NCI-H2107 (cell line): ENCODE data around the gene SCGB1C1.

Experiments used
- DNase-seq: peaks from one replicate; lab custom pipeline; 2025; lab: John Stamatoyannopoulos, UW

Gene SCGB1C1

DNA sequence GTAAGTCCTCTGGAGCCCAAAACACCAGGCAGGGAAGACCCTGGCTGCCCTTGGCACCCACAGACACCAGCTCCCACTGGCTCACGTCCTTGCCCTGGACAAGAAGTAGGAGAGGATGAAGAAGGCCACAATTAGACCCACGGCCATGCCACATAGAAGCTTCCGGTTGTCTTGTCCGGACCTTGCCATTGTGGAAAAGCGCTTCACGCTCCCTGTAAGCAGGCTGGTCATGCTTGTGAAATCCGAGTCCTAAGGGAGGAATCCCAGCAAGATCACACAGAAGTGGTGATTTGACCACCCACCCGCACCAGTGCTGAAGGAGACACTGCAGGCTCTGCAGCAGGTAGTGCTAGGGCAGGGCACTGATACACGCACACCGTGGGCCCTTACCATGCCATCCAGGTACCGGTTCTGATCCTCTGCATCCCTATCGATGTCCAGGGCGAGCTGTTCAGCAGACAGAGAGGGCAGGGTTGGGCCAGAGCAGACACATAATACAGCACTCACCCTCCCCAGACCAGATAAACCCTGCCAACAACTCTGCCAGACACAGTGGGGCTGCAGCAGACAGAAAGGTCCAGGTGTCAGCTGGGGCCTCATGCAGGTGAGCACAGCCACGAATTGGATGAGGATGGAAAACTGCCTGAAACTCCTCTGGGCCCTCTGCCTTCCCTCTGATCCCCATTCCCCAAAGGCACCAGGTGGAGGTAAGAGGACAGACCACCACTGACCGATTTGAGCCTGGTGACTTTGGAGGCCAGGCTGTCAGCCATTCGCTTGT, 12.5 kb downstream of the SCGB1C1 start:
- DNase-seq, result no peak

DNA sequence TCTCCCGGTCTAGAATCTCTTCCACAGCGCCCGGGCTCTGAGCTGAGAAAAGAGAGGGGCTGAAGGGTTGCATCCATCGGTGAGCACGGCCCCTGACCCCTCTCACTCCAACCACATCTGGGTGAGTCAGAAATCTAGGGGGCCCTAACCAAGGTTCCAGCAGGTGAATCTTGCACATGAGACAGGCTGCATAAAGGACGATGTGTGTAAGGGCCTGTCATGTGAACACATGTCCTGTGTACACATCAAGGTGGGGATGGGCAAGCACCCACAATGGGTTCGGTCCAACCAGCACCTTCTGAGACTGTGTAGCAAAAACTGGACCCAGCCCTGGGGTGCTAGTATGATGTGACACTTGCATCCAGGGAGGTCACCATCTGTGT, 13.1 kb downstream of the SCGB1C1 start:
- no peak for DNase-seq

- DNase-seq, result no peak
Measured at GRCh38 chr11:206526-207207, 13.8 kb downstream of the SCGB1C1 start.

DNA sequence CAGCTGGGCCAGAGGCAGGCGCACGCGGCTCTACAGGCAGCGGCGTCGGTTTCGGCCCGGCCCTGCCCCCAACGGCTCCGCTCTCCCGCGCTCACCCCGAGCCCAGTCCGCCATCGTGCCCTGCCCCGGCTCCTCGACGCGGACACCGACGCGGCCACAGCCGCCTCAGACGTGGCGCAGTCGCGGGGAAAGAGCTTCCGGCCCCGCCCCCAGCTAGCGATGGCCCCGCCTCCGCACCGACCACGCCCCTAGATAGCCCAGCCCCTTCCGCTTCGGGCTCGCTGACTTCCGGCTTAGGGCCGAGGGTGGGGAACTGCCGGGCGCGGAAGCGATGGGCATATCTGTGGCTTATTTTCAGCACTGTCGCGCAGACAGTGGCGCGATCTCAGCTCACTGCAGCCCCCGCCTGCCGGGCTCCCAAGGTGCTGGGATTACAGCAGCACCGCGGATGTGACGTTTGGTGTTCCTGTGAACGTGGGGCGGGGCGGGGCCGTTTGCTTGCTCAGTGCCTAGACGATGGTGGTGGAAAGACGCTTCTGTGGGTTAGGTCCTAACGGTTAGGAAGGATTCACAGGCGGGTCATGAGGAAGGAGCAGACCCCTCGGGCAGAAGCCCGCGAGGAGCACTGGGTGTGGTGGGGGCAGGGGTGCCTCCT, 14.5 kb downstream of the SCGB1C1 start, which contains the start of the genes BET1L and RIC8A:
TSS of gene BET1L (minus strand) at position 192 of the 655 bp plus-strand sequence. CDS start at position 114, 78 bp downstream.
TSS of gene RIC8A (plus strand) at position 501 of the 655 bp plus-strand sequence. CDS start 1,147 bp downstream, outside the sequence.
- peak; percentile 88 for DNase-seq

GRCh38 chr11:207863-208180, 14.9 kb downstream of the SCGB1C1 start:
- no peak for DNase-seq

DNA sequence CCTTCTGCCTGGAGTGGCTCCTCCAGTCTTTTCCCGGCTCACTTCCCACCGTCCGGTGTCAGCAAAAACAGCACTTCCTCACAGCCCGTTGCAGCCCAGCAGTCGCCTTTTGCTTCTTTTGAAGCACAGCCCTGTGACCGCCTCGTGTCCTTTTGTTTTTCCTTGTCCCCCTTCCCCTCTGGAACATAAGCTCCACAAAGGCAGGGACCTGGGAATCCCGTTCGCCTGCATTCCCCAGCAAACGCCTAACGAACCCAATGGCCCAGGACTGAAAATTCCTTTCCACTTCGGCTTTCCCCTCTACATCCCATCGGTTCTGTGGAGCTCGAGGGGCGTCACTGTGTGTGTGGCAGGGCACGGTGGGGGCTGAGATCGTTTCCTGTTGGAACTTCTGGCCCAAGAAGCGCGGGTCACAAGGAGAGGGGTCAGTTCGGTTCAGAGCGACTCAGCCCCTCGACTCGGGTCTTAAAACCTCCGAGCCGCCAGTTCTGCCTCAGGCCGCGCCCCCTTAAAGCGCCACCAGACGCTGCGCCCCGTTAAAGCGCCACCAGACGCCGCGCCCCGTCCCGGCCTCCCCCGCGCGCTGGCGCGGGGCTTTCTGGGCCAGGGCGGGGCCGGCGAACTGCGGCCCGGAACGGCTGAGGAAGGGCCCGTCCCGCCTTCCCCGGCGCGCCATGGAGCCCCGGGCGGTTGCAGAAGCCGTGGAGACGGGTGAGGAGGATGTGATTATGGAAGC, 15.5 kb downstream of the SCGB1C1 start:
- peak; percentile 60 for DNase-seq

- DNase-seq, result no peak
Measured at GRCh38 chr11:208917-209260, 16.0 kb downstream of the SCGB1C1 start.

- DNase-seq, result no peak
Measured at GRCh38 chr11:209275-210121, 16.6 kb downstream of the SCGB1C1 start.

- DNase-seq, result no peak
Measured at GRCh38 chr11:210122-210802, 17.4 kb downstream of the SCGB1C1 start.

DNA sequence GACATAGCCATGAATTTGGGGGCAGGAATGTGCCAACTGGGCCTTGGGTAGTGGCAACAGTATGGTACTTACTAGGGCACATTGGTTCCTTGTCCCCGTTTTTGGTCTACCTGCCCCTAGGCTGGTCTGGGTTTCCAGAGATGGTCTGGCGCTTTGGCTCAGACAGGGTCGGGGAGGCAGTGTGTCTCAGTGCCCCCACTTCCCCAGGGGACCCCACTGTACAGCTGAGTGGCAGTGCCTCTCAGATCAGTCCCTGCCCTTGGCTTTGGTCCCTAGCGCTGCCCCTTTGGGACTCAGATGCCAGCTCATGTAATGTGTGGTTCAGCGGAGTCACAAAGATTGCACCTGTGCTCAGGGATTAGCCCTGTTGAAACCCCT, 17.9 kb downstream of the SCGB1C1 start:
- DNase-seq, result no peak

DNA sequence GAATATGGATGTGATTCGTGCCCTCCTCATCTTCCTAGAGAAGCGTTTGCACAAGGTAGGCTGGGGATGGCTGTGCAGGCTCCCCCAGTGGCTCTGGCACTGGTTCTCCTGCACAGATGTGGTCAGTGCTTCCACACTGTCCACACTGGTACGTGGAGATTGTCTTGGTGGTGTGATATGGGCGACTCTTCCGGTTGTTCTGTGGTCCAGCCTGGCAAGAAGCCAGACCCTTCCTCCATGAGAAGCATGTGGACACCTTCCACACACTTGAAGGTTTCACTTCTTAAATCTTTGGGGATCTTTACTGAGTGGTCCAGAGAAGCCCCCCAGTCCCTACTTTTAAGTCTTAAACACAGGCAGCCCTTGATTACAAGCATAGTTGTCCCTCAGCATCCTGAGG, 18.4 kb downstream of the SCGB1C1 start:
- no peak for DNase-seq

DNA sequence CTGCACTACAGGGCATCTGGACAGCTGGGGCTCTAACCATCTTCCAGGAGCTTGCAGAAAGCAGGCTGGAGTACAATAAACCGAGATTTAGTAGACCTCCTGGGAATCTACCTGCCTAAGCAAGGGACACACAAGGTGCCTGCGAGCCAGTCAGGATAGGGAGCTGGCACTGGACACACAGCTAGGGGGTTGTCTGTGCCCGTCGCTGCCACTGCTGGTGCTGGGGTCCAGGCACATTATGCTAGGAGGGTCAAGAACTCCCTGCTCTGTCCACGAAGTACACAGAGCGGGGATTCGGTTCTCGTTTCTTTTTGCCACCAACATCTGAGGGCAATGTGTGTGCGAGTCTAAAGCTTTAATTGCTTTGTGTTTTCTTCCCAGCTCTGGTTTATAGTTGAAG, 18.9 kb downstream of the SCGB1C1 start:
- DNase-seq, result no peak

DNA sequence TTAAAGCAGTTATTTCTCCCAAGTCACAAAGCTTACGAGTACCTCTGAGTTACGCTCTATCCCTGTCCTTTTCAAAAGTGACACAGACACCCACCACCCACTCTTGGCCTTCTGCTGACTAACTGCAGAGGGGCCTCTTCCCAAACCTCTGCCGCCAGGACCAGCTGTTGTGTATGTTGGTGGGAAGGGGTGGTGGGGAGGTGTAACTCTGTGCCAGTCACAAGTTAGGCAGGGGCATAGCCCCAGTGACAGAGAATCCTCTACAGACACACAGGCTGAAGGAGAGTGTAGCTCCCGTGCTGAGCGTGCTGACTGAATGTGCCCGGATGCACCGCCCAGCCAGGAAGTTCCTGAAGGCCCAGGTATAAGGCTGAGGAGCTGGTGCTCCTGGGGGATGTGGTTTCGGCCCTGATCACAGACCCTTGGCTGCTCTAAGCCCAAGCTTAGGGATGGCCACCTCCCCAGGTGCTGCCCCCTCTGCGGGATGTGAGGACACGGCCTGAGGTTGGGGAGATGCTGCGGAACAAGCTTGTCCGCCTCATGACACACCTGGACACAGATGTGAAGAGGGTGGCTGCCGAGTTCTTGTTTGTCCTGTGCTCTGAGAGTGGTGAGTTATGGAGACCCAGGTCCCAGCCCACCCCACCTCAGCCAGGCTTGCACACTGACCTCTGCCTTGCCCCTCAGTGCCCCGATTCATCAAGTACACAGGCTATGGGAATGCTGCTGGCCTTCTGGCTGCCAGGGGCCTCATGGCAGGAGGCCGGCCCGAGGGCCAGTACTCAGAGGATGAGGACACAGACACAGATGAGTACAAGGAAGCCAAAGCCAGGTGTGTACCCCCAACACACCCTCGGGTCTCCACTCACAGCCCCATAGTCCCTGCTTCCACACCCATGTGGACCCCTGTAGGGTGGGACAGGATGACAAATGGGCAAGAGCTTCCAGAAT, 19.5 kb downstream of the SCGB1C1 start:
- DNase-seq, result no peak

- DNase-seq, result no peak
Measured at GRCh38 chr11:213111-213510, 20.2 kb downstream of the SCGB1C1 start.

DNA sequence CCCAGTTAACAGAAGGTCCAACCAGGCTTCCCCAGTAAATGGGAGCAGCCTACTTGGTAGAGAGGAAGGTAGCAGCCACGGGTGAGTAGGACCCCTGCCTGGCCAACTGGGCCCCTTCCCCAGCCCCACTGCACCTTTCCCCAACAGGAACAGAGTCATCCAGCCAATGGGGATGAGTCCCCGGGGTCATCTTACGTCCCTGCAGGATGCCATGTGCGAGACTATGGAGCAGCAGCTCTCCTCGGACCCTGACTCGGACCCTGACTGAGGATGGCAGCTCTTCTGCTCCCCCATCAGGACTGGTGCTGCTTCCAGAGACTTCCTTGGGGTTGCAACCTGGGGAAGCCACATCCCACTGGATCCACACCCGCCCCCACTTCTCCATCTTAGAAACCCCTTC, 21.2 kb downstream of the SCGB1C1 start:
- no peak for DNase-seq

GRCh38 chr11:215581-216037, 22.7 kb downstream of the SCGB1C1 start:
- DNase-seq, result peak; percentile 14

GRCh38 chr11:216081-216974, 23.4 kb downstream of the SCGB1C1 start:
- DNase-seq, result no peak

- DNase-seq, result no peak
Measured at GRCh38 chr11:217704-218103, 24.8 kb downstream of the SCGB1C1 start.
